Tibial nerve (tissue), 4 donors: ENCODE data around the gene LIPC.

Experiments
- CTCF ChIP-seq, 5 experiments: fragments of 200-600 bp in 3 of 5; fragments of 450-650 bp in 2 of 5; sonication (generic) in 3 of 5; IDR thresholded peaks; one replicate each; pipeline ENCODE4 v1.5.1; 2016 to 2019; ENCODE audit warnings: antibody characterized with exemption in 5 of 5, mild to moderate bottlenecking in 3 of 5, moderate library complexity in 2 of 5
- EP300 ChIP-seq, 2 donors: sonication (generic); formaldehyde crosslinking; IDR thresholded peaks; one replicate each; pipeline ENCODE4 v1.6.1; 2017; ENCODE audit warnings: antibody characterized with exemption in 2 of 2, mild to moderate bottlenecking in 1 of 2
- POLR2A ChIP-seq, 2 donors: fragments of 450-650 bp; IDR thresholded peaks; one replicate each; pipeline ENCODE4 v1.6.1; 2017; ENCODE audit warnings: antibody characterized with exemption in 2 of 2, mild to moderate bottlenecking in 2 of 2, moderate library complexity in 2 of 2

GRCh38 chr15:58537033-58537432 is 105.2 kb downstream of the LIPC start:
- TF ChIP-seq CTCF (IDR thresholded peaks at IDR 0.05) (no peak), POLR2A (IDR thresholded peaks at IDR 0.05) (no peak), EP300 (IDR thresholded peaks at IDR 0.05) (no peak)
